ENCODE results near the gene KIF26B.
"Not testable (repeated sequence)": the region's sequence is repeated elsewhere in the genome, so short reads cannot be mapped to it uniquely, and the experiment has no call there.

Gene KIF26B

GRCh38 chr1:245325922-245326795, 171.4 kb downstream of the KIF26B start:
- DNase-seq (ENCODE audit: low read depth) = no peak

GRCh38 chr1:245327360-245327759, 172.6 kb downstream of the KIF26B start:
- DNase-seq (ENCODE audit: low read depth) = no peak

- DNase-seq (ENCODE audit: low read depth) = no peak
These were observed 173.1 kb downstream of the KIF26B start for GRCh38 chr1:245327842-245328241.

GRCh38 chr1:245330951-245331350, 176.2 kb downstream of the KIF26B start:
- no peak for DNase-seq (ENCODE audit: low read depth)

- DNase-seq (ENCODE audit: low read depth) = no peak
These were observed 177.3 kb downstream of the KIF26B start for GRCh38 chr1:245332085-245332484.

GRCh38 chr1:245332513-245332912, 177.7 kb downstream of the KIF26B start:
- no peak for DNase-seq (ENCODE audit: low read depth)

- no peak for DNase-seq (ENCODE audit: low read depth)
These were observed 179.4 kb downstream of the KIF26B start for GRCh38 chr1:245334235-245334634.

- DNase-seq (ENCODE audit: low read depth) = no peak
These were observed 180.2 kb downstream of the KIF26B start for GRCh38 chr1:245334827-245335490.

GRCh38 chr1:245335684-245336083, 180.9 kb downstream of the KIF26B start:
- DNase-seq (ENCODE audit: low read depth) = not testable (repeated sequence)

GRCh38 chr1:245336149-245336983, 181.6 kb downstream of the KIF26B start:
- no peak for DNase-seq (ENCODE audit: low read depth)

- DNase-seq (ENCODE audit: low read depth) = not testable (repeated sequence)
These were observed 182.2 kb downstream of the KIF26B start for GRCh38 chr1:245336984-245337355.

GRCh38 chr1:245337829-245338484, 183.2 kb downstream of the KIF26B start:
- peak; percentile 65 for DNase-seq (ENCODE audit: low read depth)

GRCh38 chr1:245338485-245338877, 183.7 kb downstream of the KIF26B start:
- no peak for DNase-seq (ENCODE audit: low read depth)

- no peak for DNase-seq (ENCODE audit: low read depth)
These were observed 187.0 kb downstream of the KIF26B start for GRCh38 chr1:245341743-245342142.

GRCh38 chr1:245345191-245345884, 190.6 kb downstream of the KIF26B start:
- no peak for DNase-seq (ENCODE audit: low read depth)

GRCh38 chr1:245348626-245349025, 193.8 kb downstream of the KIF26B start:
- DNase-seq (ENCODE audit: low read depth) = no peak

- no peak for DNase-seq (ENCODE audit: low read depth)
These were observed 198.6 kb downstream of the KIF26B start for GRCh38 chr1:245353411-245353810.

- DNase-seq (ENCODE audit: low read depth) = no peak
These were observed 199.4 kb downstream of the KIF26B start for GRCh38 chr1:245353915-245354775.

GRCh38 chr1:245355851-245356630, 201.3 kb downstream of the KIF26B start:
- DNase-seq (ENCODE audit: low read depth) = not testable (repeated sequence)

Data from CMK (cell line).